ENCODE data around the gene ACTN2.

GRCh38 chr1:236677641-236678235, 8.6 kb upstream of the ACTN2 start:
- TF ChIP-seq CTCF (IDR thresholded peaks at IDR 0.05; ENCODE audit: extremely low read depth in 1 of 2, insufficient read depth in 1 of 2, low read depth in 1 of 2, low read length in 2 of 2) = no peak
- no peak for TF ChIP-seq POLR2A (IDR thresholded peaks at IDR 0.05; ENCODE audit: low read depth, low read length)
- TF ChIP-seq, protein P1, sequence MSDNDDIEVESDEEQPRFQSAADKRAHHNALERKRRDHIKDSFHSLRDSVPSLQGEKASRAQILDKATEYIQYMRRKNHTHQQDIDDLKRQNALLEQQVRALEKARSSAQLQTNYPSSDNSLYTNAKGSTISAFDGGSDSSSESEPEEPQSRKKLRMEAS (IDR thresholded peaks at IDR 0.05; ENCODE audit: insufficient read depth, insufficient read length) = no peak
- no peak for TF ChIP-seq POLR2AphosphoS5 (IDR thresholded peaks at IDR 0.05; ENCODE audit: insufficient read depth, low read depth, low read length)
- no peak for TF ChIP-seq EZH2 (IDR thresholded peaks at IDR 0.05; ENCODE audit: borderline replicate concordance, low read depth, low read length, severe bottlenecking)
- no peak for TF ChIP-seq MYC (IDR thresholded peaks at IDR 0.05; ENCODE audit: low read depth, low read length)
- no peak for TF ChIP-seq FOS (IDR thresholded peaks at IDR 0.05; ENCODE audit: borderline replicate concordance, insufficient read depth, low read length)
- no peak for TF ChIP-seq JUN (IDR thresholded peaks at IDR 0.05; ENCODE audit: borderline replicate concordance, insufficient read depth, insufficient read length, low read depth)

Data from endothelial cell of umbilical vein (primary cell).